SK-N-SH treated with all-trans-retinoic acid at 6 μM for 48 hours (cell line): ENCODE data around the gene WNT9B.

Source experiments
- OSR1 ChIP-seq: fragments of 250-450 bp; sonication (Bioruptor Pico); IDR thresholded peaks from 2 replicates; pipeline ENCODE4 v1.8.0; 2022; ENCODE audit warnings: moderate library complexity, mild to moderate bottlenecking, inconsistent platforms
- PATZ1 ChIP-seq: fragments of 250-450 bp; sonication (Bioruptor Pico); IDR thresholded peaks from 2 replicates; pipeline ENCODE4 v1.8.0; 2020; ENCODE audit warnings: mild to moderate bottlenecking, moderate library complexity, borderline replicate concordance
- RARB ChIP-seq: fragments of 250-450 bp; sonication (Bioruptor Pico); IDR thresholded peaks from 2 replicates; pipeline ENCODE4 v1.8.0; 2021; ENCODE audit warnings: mild to moderate bottlenecking, moderate library complexity
- SNAI2 ChIP-seq: fragments of 250-450 bp; sonication (Bioruptor Pico); IDR thresholded peaks from 2 replicates; pipeline ENCODE4 v1.5.0; 2020; ENCODE audit warnings: mild to moderate bottlenecking, moderate library complexity
- ZFP3 ChIP-seq: fragments of 250-450 bp; sonication (Bioruptor Pico); IDR thresholded peaks from 2 replicates; pipeline ENCODE4 v1.5.0; 2020; ENCODE audit warnings: mild to moderate bottlenecking, moderate library complexity
- ZNF70 ChIP-seq: fragments of 450-650 bp; formaldehyde crosslinking; IDR thresholded peaks from 2 replicates; pipeline ENCODE4 v1.5.0; 2020; ENCODE audit warnings: mild to moderate bottlenecking, moderate library complexity
- TF ChIP-seq, protein P1 (sequence below): fragments of 250-450 bp; sonication (Bioruptor Pico); IDR thresholded peaks from 2 replicates; pipeline ENCODE4 v1.5.0; 2020; ENCODE audit warnings: mild to moderate bottlenecking, moderate library complexity
- TF ChIP-seq, protein P2 (sequence below): fragments of 250-450 bp; sonication (Bioruptor Pico); IDR thresholded peaks from 2 replicates; pipeline ENCODE4 v1.5.1; 2020; ENCODE audit warnings: low read depth, mild to moderate bottlenecking, moderate library complexity

- TF ChIP-seq PATZ1 (CRISPR knock-in tag) (no peak), ZNF70 (no peak), SNAI2 (no peak), ZFP3 (CRISPR knock-in tag) (no peak), RARB (CRISPR knock-in tag) (no peak), OSR1 (CRISPR knock-in tag) (no peak)
- TF ChIP-seq, protein P1, sequence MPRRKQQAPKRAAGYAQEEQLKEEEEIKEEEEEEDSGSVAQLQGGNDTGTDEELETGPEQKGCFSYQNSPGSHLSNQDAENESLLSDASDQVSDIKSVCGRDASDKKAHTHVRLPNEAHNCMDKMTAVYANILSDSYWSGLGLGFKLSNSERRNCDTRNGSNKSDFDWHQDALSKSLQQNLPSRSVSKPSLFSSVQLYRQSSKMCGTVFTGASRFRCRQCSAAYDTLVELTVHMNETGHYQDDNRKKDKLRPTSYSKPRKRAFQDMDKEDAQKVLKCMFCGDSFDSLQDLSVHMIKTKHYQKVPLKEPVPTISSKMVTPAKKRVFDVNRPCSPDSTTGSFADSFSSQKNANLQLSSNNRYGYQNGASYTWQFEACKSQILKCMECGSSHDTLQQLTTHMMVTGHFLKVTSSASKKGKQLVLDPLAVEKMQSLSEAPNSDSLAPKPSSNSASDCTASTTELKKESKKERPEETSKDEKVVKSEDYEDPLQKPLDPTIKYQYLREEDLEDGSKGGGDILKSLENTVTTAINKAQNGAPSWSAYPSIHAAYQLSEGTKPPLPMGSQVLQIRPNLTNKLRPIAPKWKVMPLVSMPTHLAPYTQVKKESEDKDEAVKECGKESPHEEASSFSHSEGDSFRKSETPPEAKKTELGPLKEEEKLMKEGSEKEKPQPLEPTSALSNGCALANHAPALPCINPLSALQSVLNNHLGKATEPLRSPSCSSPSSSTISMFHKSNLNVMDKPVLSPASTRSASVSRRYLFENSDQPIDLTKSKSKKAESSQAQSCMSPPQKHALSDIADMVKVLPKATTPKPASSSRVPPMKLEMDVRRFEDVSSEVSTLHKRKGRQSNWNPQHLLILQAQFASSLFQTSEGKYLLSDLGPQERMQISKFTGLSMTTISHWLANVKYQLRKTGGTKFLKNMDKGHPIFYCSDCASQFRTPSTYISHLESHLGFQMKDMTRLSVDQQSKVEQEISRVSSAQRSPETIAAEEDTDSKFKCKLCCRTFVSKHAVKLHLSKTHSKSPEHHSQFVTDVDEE (CRISPR knock-in tag): no peak
- TF ChIP-seq, protein P2, sequence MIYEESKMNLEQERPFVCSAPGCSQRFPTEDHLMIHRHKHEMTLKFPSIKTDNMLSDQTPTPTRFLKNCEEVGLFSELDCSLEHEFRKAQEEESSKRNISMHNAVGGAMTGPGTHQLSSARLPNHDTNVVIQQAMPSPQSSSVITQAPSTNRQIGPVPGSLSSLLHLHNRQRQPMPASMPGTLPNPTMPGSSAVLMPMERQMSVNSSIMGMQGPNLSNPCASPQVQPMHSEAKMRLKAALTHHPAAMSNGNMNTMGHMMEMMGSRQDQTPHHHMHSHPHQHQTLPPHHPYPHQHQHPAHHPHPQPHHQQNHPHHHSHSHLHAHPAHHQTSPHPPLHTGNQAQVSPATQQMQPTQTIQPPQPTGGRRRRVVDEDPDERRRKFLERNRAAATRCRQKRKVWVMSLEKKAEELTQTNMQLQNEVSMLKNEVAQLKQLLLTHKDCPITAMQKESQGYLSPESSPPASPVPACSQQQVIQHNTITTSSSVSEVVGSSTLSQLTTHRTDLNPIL: no peak
These were observed 40.9 kb downstream of the WNT9B start for GRCh38 chr17:46892192-46892703.
